GM19395 (cell line): ENCODE results near the gene TMEM223.
"Not testable (repeated sequence)": the region's sequence is repeated elsewhere in the genome, so short reads cannot be mapped to it uniquely, and the experiment has no call there.

Experiments
- ATAC-seq: cut with Tn5 transposase; IDR thresholded peaks from one replicate; pipeline ENCODE4 v1.9.1; 2021; ENCODE audit warnings: mild to moderate bottlenecking, moderate library complexity; ENCODE audit not compliant: unreplicated experiment

TMEM223 gene

DNA sequence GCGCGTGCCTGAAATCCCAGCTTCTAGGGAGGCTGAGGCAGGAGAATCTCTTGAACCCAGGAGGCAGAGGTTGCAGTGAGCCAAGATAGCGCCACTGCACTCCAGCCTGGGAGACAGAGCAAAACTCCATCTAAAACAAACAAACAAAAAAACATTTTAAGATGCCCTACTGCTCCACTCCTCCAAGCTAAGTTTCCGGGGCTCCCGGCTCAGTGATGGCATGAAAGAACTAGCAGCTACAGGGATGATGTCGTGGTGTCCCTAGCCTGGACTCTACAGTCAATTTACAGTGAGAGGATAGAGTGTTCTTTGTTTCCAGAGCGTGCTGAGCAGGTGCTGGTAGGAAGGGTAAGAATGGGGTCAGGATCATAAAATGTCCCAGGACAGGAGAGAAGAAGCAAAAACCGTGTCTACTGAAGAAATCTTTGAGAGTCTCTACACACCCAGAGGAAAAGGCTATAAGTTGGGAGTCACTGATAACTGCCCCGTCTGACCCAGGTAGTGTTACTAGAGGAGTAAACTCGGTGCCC is 36.7 kb downstream of the TMEM223 start:
- no peak for ATAC-seq

DNA sequence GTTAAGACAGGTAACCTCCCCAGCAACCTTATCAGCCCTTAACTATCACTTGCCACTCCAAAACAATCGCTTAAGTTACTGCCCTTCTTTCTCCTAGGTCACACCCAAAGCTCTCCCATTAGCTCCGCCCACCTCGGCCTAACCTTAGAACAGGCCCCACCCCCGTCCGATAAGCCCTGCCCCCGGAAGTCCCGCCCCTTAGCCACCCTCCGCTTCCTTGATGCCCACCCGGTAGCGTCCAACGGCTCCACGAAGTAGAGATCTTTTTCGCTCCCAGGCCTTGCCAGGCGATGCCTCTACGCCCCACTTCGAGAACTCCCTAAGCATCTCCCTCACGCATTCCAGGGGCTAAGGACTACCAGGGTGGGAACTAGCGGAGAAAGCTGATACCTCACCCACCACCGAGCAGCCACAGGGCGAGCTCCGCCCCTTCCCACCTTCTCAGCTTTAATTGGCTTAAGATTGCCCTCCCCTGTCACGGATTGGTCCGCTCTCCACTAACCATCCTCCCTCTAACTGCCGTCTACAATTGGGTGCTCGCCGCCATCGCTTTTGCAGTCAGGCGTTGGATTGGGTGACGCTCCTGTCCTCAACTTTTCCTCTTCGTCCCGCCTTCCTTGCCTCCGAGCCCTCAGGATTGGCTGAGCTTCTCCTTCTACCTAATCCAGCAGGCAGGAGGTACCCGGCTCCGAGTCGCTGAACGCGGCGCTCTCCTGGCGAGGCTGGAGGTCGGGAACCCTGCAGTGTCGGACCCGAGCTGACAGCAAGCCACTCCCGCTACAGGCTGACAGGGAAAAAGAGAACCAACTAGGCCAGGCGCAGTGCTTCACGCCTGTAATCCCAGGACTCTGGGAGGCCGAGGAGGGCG is 37.8 kb downstream of the TMEM223 start, which contains the start of gene ZBTB3:
TSS of gene ZBTB3 (minus strand) at position 425 of the 868 bp plus-strand sequence. CDS start 496 bp downstream, outside the sequence.
- peak; percentile 96 for ATAC-seq

DNA sequence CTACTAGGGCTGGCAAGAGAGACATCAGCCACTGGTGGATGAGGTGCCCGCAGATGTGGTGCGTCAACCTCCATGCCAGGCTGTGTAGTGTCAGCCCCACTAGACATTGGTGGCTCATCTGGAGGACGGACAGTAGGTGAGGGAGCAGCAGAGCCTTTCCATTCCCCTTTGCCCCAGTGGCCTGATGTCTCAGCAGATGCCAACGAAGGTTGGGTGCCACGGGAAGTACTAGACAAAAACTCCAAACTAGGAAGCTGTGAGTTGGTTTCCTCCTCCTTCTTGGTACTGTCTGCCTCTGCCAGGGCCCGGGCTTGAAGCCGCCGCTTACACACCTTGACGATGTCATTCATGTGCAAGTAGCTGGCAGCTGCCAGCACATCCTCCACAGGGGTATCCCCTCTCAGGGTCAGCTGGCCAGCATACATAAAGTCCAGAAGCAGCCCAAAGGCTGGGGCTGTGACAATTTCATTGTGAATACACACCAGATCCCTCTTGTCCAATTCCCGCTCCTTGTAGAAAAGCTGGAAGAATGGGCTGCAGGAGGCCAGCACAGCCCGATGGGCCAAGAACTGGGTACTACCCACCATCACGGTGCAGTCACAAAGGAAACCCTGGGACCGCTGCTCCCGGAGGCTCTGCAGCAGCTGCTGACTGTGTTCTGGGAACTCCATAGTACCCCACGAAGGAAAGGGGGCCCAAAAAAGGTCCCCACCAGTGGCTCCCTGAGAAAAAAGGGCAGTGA is 38.6 kb downstream of the TMEM223 start:
- peak; percentile 1 for ATAC-seq

GRCh38 chr11:62752177-62752785 is 39.5 kb downstream of the TMEM223 start:
- ATAC-seq = no peak

- ATAC-seq = not testable (repeated sequence)
These were observed 41.9 kb downstream of the TMEM223 start for GRCh38 chr11:62749931-62750330.

DNA sequence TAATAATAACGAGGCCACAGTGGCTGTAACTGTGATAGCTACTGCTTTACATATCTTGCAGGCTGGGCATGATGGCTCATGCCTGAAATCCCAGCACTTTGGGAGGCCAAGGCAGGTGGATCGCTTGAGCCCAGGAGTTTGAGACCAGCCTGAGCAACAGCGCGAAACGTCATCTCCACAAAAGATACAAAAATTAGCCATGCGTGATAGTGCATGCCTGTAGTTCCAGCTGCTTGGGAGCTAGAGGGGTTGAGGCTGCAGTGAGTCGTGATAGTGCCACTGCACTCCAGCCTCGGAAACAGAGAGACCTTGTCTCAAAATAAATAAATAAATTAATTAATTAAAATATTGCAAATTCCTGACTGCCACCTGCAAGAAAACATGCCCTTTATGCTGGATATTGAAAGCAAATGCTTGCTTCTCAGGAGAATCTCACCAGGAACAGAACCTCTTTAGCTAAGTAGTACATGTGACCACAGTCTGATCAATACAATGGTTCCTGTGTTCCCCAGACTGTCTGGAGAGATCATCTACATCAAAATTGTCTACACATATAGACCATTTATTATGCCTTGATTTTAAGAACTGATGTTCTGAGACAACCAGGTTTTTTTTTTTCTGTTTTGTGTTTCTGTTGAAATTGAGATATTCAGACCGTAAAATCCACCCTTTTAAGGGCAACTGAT is 44.2 kb downstream of the TMEM223 start:
- ATAC-seq = no peak
